GM18498 (cell line): ENCODE results near the gene BORCS5.
A peak's percentile ranks its signal among the peaks of the same experiment; 100 is the strongest.
"Not testable (repeated sequence)": the region's sequence is repeated elsewhere in the genome, so short reads cannot be mapped to it uniquely, and the experiment has no call there.

Experiments
- ATAC-seq: cut with Tn5 transposase; IDR thresholded peaks from one replicate; pipeline ENCODE4 v1.9.1; 2021; ENCODE audit warnings: mild to moderate bottlenecking, moderate library complexity; ENCODE audit not compliant: unreplicated experiment

BORCS5 gene

GRCh38 chr12:12356896-12357718 is at the start of gene BORCS5:
TSS of gene BORCS5 (plus strand) at chr12:12357078. CDS start at chr12:12357452, 374 bp downstream.
- ATAC-seq, result peak; percentile 85

GRCh38 chr12:12310695-12311094 is 46.2 kb upstream of the BORCS5 start:
- ATAC-seq, result not testable (repeated sequence)

DNA sequence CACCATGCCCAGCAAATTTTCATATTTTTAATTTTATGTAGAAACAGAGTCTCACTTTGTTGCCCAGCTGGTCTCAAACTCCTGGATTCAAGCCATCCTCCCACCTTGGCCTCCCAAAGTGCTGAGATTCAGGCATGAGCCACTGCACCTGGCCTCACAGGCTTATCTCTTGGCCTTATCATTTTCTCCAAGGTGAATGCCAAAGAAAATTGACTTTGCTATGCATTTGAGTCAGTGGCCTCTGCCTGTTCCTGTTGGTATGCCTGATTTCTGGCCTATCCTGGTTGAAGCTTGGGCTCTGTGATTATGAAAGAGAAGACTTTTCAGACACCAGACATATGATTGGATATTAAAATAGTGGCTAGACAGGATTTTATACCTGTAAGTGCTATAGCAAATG is 41.0 kb upstream of the BORCS5 start:
- ATAC-seq, result no peak

- ATAC-seq, result no peak
These were observed 37.3 kb upstream of the BORCS5 start for GRCh38 chr12:12319451-12320183.

- no peak for ATAC-seq
These were observed 33.8 kb upstream of the BORCS5 start for GRCh38 chr12:12323118-12323517.

DNA sequence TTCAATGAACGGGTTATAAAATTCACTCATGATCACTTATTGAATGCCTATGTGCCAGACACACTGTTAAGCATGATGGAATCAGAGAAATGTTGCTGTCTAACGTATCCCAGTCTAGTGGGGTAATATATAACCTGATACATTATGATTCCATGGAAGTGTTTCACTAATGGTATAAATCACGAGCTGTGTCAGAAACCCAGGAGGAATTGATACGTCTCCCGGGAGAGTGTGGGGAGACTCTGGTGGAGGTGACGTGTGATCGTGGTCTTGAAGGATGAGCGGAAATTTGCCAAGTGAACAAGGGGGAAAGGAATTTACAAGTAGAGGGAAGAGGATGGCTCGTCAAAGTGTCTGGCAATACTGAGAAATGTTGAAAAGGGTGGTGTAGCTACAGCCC is 33.3 kb upstream of the BORCS5 start:
- no peak for ATAC-seq

- no peak for ATAC-seq
These were observed 30.6 kb upstream of the BORCS5 start for GRCh38 chr12:12326262-12326661.

GRCh38 chr12:12327802-12328201 is 29.1 kb upstream of the BORCS5 start:
- ATAC-seq, result no peak

DNA sequence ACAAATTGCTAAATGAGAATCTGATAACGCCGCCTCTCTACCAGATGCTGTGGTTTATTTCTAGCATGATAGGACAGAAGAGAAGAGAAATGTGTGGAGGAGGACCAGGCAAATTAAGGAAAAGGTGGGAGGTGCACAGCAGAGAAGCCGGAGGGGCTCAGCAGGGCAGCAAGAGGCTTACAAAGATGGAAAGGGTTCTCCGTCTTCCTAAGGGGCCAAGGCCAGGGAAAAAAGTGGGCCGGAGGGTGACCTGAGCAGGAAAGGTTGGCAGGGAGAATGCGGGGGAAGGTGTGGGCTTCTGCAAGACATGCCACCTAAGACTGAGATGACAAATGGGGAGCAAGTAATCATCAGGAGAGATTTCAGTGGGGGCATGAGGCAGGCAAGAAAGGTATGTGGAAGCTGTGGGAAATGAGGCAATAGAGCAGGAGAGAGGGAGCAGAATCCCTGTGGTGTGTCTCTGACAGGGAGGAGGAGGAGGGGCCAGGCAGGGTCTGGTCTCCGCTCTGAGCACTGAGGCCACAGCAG is 25.6 kb upstream of the BORCS5 start:
- ATAC-seq, result no peak

GRCh38 chr12:12331896-12332295 is 25.0 kb upstream of the BORCS5 start:
- ATAC-seq, result no peak

DNA sequence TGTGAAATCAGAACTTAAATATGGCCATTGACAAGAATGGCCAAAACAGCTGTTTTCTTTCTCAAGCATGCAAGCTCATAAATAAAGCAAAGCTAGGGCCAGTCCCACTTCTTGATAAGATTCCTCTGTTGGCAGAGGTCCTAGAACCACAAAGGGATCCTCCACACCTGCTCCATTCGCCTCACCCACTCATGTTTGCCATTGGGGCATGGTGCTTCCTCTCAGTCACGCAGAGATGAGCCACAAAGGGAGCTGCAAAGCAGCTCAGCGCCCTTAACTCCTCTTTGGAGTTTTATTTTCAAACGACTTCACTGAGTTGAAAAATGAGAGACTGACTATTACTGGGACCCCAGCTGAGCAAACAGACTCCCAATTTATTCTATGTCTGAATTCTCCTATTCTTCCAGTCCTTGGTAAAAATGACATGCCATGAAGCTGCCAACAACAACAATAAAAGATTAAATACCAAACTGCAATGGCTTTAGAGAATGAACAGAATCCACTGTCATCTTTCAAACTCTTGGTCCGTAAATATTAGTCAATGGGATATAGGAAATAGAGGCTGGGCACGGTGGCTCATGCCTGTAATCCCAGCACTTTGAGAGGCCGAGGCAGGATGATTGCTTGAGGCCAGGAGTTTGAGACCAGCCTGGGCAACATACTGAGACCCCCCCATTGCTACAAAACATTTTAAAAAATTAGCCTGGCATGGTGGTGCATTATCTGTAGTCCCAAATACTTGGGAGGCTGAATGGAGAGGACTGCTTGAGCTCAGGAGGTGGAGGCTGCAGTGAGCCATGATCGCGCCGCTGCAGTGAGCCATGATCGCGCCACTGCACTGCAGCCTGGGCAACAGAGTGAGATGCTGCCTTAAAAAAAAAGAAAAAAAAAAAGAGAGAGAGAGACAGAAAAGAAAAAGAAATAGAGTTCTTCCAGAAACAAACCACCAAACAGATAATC is 23.2 kb upstream of the BORCS5 start:
- ATAC-seq, result no peak

DNA sequence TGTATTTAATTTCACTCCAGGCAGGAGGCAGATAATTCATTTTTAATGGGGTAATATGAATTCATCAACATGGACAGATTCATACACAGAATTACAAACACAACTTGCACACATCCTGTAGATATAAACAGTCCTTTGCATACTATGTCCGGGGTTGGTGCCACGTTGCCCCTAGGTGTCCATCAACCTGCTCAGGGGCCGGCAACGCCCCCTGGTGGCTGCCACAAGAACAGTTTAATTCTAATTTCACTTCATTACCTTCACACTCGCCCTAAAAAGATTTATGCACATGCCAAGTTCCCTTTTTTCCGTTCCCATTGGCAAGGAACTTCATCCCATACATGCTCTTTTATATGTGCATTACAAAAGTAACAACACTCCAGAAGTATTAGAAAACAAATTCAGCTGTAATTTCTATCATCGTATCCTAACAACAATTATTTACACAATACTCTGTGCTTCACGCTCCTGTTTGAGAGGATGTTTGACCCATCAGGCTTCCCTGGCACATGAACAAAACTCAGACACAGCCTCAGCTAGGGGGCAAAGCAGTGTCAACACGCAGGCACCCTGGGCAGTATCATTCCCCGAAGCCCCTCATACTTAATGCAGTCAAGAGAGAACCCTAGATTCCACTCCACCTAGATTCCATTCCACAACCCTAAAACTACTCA is 22.4 kb upstream of the BORCS5 start:
- ATAC-seq, result peak; percentile 65

- ATAC-seq, result peak; percentile 53
These were observed 20.8 kb upstream of the BORCS5 start for GRCh38 chr12:12336049-12336411.

- no peak for ATAC-seq
These were observed 20.4 kb upstream of the BORCS5 start for GRCh38 chr12:12336511-12336910.

GRCh38 chr12:12338527-12339168 is 18.2 kb upstream of the BORCS5 start:
- ATAC-seq, result no peak

GRCh38 chr12:12349711-12350665 is 6.9 kb upstream of the BORCS5 start, which contains the start of gene MANSC1:
TSS of gene MANSC1 (minus strand) at chr12:12350242. CDS start at chr12:12343314, 6,928 bp downstream.
- ATAC-seq, result no peak

DNA sequence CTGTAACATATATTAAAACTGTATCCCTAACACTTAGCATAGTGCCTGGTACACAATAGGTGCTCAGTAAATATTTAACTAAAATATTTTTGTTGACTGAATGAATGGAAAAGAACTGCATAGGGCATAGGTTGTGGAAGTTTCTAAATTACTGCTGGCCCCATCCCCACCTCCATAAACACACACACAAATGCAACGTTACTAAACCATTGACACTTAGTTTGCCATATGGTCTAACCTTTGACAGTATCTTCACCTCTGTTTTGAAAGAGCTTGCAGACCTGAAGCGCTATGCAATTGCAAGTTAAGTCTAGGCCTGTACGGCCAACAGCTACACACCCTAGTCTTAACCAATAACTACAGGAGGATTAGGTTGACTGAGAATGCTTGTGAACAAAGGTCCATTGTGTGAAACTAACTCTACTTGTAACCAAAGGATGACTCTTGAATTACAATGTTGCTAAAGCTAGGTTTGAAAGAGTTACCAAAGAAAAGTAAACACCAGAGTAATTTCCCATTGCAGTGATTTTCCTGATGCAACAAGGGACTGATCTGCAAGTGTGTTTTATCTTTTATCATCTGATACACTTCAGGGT is 5.9 kb upstream of the BORCS5 start:
- ATAC-seq, result no peak
